Esophagus mucosa (tissue), 1 donor: ENCODE measurements around the gene PTPRD. TPM values are rescaled to one million over a fixed set of nuclear protein-coding genes. Genes with fewer than 3 reads are reported as not detected.
A peak's percentile ranks its signal among the peaks of the same experiment; 100 is the strongest.

Experiments used
- ATAC-seq: fragments of 200-7000 bp; cut with Tn5 transposase; one replicate; pipeline ENCODE4 v1.9.1; 2020
- total RNA-seq: library from RNA; stranded (reverse); gene quantifications from one replicate; pipeline ENCODE4 v1.2.4, GENCODE V29; 2023
- donor health status: DM: yes; HTN: yes; CAD: no.

Gene PTPRD
- total RNA-seq, 1 donor from 2014 or later: 8.7 TPM

GRCh38 chr9:8806150-8806549, 1806.7 kb downstream of the PTPRD start:
- no peak for ATAC-seq

- no peak for ATAC-seq
Observed at GRCh38 chr9:8804613-8805012, 1808.2 kb downstream of the PTPRD start.

GRCh38 chr9:8802242-8802641, 1810.6 kb downstream of the PTPRD start:
- peak; percentile 65 for ATAC-seq

- no peak for ATAC-seq
Observed at GRCh38 chr9:8800196-8800595, 1812.6 kb downstream of the PTPRD start.

GRCh38 chr9:8799615-8800014, 1813.2 kb downstream of the PTPRD start:
- ATAC-seq: no peak

DNA sequence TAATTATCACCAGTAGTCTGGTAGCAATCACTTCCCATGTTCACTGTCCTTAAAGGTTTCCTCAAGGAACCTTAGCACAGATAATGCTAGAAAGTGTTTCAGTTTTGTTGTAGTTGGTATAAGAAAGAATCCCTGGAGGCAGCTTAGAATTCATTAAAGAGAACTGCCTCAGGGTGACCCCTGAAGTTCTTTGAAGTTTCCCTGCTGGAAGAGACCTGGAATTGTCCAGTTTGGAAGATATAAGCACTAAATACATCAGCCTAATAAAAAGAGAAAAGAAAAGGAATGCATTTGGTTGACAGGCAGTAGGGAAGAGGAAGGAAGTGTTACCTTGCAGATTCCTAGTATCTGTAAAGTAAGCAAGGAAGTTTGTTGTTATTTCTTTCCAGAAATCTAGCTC, 1813.6 kb downstream of the PTPRD start:
- no peak for ATAC-seq

- no peak for ATAC-seq
Observed at GRCh38 chr9:8784838-8785237, 1828.0 kb downstream of the PTPRD start.

- no peak for ATAC-seq
Observed at GRCh38 chr9:8783941-8784340, 1828.9 kb downstream of the PTPRD start.

GRCh38 chr9:8782237-8782636, 1830.6 kb downstream of the PTPRD start:
- ATAC-seq: no peak

GRCh38 chr9:8781458-8781857, 1831.3 kb downstream of the PTPRD start:
- ATAC-seq: no peak

- no peak for ATAC-seq
Observed at GRCh38 chr9:8780386-8780785, 1832.4 kb downstream of the PTPRD start.

GRCh38 chr9:8779478-8779877, 1833.3 kb downstream of the PTPRD start:
- no peak for ATAC-seq

DNA sequence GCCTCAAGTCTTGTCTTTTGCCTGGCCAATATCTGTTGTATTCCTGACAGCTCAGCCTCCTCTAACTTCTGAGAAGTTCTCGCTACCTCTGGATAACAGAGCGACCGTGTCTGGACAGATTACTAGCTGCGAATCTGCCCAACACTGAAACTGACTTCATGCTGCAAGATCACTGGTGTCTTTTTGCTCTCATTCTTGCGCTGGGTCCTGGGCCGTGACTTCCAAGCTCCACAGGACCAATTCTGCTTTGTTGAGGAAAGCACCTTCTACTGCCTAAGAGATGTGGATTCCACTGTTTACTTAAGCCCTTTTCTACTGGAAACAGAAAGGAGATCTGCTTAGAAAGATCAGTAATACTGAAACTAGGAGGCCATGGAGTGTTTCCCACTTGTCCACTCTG, 1834.4 kb downstream of the PTPRD start:
- no peak for ATAC-seq

DNA sequence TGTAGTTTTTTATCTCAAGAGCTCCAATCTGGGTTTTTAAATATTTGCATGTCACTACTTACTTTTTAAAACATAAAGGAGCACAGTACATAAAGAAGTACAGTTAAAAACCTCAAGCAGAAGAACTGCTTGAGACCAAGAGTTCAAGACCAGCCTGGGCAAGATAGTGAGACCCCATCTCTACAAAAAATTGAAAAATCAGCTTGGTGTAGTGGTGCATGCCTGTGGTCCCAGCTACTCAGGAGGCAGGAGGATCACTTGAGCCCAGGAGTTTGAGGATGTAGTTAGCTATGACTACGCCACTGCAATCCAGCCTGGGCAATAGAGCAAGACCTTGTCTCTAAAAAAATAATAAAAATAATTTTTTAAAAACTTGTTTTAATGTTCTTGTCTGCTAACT, 1840.5 kb downstream of the PTPRD start:
- ATAC-seq: no peak

GRCh38 chr9:8769153-8769552, 1843.6 kb downstream of the PTPRD start:
- no peak for ATAC-seq

DNA sequence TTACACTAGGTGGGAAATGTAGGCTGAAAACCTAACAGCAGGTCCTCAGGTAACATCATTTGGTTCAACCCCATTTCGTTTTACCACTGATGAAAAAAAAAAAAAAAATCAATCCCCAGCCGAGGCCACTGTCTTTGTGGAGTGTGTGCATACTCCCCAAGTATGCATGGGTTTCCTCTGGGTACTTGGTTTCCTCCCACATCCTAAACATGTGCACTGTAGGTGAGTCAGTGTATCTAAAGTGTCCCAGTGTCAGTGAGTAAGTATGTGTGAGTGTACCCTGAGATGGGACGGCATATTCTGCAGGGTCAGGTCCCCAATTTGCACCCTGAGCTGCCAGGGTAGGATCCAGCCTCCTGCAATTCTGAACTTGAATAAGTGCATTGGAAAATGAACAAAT, 1846.7 kb downstream of the PTPRD start:
- ATAC-seq: no peak

DNA sequence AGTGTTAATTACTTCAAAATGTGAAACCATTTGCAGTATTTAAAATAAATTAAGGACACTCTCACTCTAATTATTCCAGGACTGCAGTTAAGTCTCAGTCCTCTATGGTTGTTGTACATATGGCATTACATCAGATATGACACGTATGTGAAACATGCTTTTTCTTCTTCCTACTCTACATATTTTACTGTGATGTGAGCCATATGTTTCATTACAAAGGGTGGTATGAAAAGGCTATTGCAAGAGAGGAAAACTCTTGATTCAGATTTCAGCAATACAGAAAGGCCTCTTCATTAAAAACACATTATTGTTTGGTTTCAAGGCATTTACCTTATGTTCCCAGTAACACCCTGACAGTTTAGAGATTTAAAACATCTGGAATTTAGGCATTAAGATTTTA, 1848.8 kb downstream of the PTPRD start:
- ATAC-seq: no peak

GRCh38 chr9:8762479-8763085, 1850.2 kb downstream of the PTPRD start:
- no peak for ATAC-seq

DNA sequence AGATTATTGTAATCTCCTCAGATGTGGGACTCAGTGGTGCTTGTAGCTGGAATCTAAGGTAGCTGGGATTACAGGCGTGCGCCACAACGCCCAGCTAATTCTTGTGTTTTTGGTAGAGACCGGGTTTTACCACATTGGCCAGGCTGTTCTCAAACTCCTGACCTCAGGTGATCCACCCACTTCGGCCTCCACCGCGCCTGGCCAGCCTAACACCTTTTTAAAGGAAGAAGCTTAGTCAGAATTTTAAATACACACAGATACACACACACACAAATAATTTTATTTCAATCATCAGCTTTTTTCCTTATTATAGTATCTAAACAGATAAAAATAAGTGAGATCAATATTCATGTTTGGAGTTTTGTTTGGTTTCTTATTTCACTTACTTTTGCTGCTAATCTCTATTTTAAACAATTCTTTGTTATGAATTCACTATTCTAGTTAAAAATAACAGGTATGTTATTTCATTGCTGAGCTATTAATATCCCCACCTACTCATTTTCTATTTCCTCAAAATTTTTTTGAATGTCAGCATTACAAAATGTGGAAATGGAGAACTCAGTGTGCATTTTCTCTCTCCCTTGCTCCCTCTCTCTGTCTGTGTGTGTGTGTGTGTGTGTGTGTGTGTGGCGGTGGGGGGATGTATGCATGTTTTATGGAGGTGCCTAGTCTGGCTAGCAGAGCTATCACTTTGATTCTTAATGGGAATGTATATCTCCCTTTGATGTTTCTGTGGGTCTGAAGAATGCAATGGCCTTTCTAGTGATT, 1852.6 kb downstream of the PTPRD start:
- no peak for ATAC-seq

DNA sequence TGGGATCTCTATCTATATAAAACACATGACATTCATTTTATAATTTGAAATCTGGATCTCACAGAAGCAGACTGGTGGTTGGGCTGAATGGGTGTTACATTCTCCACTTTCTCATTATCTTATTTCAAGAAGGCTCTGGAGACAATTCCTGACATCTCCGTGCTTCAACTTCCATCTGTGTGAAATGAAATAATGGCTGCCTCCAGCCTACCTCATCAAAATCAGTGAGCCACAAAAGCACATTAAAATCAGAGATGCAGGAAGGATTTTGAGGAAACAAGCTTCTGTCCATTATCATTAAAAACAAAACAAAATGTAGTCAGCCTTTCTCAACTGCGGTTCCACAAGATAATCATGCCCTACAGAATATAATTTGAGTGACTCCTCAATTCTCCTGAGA, 1854.9 kb downstream of the PTPRD start:
- no peak for ATAC-seq

DNA sequence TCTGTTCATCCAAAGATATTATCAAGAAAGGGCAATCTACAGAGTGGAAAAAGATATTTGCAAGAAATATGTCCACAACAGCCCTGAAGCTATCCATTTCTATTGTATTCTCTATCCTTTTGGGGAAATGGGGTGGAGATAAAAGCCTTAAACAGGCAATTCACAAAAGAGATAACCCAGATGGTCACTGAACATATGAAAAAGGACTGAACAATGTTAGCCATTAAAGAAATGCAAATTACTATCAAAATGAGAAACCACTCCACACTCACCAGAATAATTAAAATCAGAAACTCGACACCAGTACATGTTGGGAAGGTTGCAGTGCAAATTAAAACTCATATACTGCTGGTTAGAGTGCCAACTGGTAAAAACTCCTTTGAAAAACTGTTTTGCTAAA, 1858.1 kb downstream of the PTPRD start:
- no peak for ATAC-seq

- no peak for ATAC-seq
Observed at GRCh38 chr9:8751406-8751930, 1861.3 kb downstream of the PTPRD start.

DNA sequence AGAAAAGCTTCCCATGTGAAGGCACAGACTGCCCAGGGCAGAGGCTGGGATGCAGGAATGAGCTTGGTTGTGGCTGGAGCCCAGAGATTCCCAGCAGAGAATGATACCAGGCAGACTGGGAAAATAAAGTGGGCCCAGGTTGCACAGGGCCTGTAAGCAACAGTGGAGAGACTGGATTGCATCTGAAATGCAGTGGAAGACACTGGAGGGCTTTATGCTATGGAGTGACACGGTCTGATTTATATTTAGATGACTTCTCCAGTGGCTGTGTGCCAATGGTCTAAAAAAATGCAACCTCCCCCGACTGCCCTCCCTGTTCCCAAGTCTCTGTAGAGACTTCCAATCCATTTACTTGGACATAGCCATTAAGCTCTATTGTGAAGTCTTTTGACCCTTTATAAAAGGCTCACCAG, 1862.2 kb downstream of the PTPRD start:
- ATAC-seq: no peak

DNA sequence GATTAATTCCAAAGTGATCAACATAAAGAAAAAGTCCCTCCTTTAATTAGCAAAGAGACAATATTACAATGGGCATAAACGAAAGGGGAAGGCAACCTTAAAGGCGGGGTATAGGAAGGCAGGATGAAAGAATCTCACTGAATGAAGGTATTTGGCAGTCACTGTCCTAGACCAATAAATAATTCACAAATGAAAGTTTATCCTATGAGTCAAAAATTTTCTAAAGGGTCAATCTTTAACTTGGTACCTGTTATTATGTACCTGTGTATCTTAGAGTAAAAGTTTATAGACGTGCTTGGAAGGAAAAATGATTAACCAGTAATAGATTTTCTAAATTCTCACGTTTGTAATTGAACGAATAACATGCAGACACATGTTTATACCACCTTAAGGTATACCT, 1867.5 kb downstream of the PTPRD start:
- ATAC-seq: no peak
